Chondrocyte (in vitro differentiated cells): ENCODE results near the gene TREH. TPM values are rescaled to one million over a fixed set of nuclear protein-coding genes. Genes with fewer than 3 reads are reported as not detected.
A peak's percentile ranks its signal among the peaks of the same experiment; 100 is the strongest.
"Not testable (repeated sequence)": the region's sequence is repeated elsewhere in the genome, so short reads cannot be mapped to it uniquely, and the experiment has no call there.

Source experiments
- DNase-seq: peaks from one replicate; pipeline ENCODE4 v3.0.0; 2021; ENCODE audit warnings: mixed read lengths, low spot score
- H3K27ac Mint-ChIP-seq: one replicate; pipeline ENCODE4 v1.8.0; 2021; ENCODE audit warnings: mild to moderate bottlenecking, moderate library complexity, mixed read lengths; ENCODE audit not compliant: unreplicated experiment
- H3K27me3 Mint-ChIP-seq: 2 replicates; pipeline ENCODE4 v1.8.0; 2021; ENCODE audit warnings: low read depth, mixed read lengths
- H3K36me3 Mint-ChIP-seq: 2 replicates; pipeline ENCODE4 v1.8.0; 2021; ENCODE audit warnings: low read depth, mixed read lengths
- H3K4me1 Mint-ChIP-seq: 2 replicates; pipeline ENCODE4 v1.8.0; 2021; ENCODE audit warnings: low read depth, mild to moderate bottlenecking, mixed read lengths
- H3K4me3 Mint-ChIP-seq: one replicate; pipeline ENCODE4 v1.8.0; 2021; ENCODE audit warnings: mild to moderate bottlenecking, moderate library complexity, mixed read lengths; ENCODE audit not compliant: unreplicated experiment
- H3K9me3 Mint-ChIP-seq: 2 replicates; pipeline ENCODE4 v1.8.0; 2021; ENCODE audit warnings: low read depth, mixed read lengths
- CTCF ChIP-seq: fragments of 200-600 bp; sonication (generic); IDR thresholded peaks from 2 replicates; pipeline ENCODE4 v1.5.0; 2021; ENCODE audit warnings: antibody characterized with exemption, mild to moderate bottlenecking, moderate library complexity
- total RNA-seq: library from RNA; stranded (reverse); gene quantifications from 3 replicates; pipeline ENCODE4 v1.2.1, GENCODE V29; 2021

The TREH gene
- total RNA-seq, 1 donor from 2014 or later = not detected

GRCh38 chr11:118618115-118618990 is 61.1 kb downstream of the TREH start:
- H3K27me3 Mint-ChIP-seq = no peaks in the 10 kb centered on the region
- H3K4me3 Mint-ChIP-seq = peak overlapping the region; percentile 36
- DNase-seq = peak; percentile 93

GRCh38 chr11:118615976-118616371 is 63.5 kb downstream of the TREH start:
- Mint-ChIP-seq H3K4me1 (peaks cover 96% of the 10 kb centered on the region), H3K4me3 (no peak overlapping the region), H3K9me3 (no peaks in the 10 kb centered on the region), H3K27ac (peak overlapping the region; percentile 86), H3K27me3 (no peaks in the 10 kb centered on the region), H3K36me3 (peaks cover 12% of the 10 kb centered on the region)
- TF ChIP-seq CTCF = no peak
- peak; percentile 86 for DNase-seq

More at GRCh38 chr11:118618115-118618990, 61.1 kb downstream of the TREH start:
- H3K4me1 Mint-ChIP-seq = peaks cover 94% of the 10 kb centered on the region
- H3K36me3 Mint-ChIP-seq = peaks cover 12% of the 10 kb centered on the region
- no peaks in the 10 kb centered on the region for H3K9me3 Mint-ChIP-seq
- no peak for TF ChIP-seq CTCF
- peak overlapping the region; percentile 93 for H3K27ac Mint-ChIP-seq

- no peak for TF ChIP-seq CTCF
- H3K27me3 Mint-ChIP-seq = no peaks in the 10 kb centered on the region
- H3K4me1 Mint-ChIP-seq = peaks cover 91% of the 10 kb centered on the region
- no peak overlapping the region for H3K4me3 Mint-ChIP-seq
- no peaks in the 10 kb centered on the region for H3K9me3 Mint-ChIP-seq
- DNase-seq = peak; percentile 72
- H3K36me3 Mint-ChIP-seq = peaks cover 12% of the 10 kb centered on the region
- peak overlapping the region; percentile 86 for H3K27ac Mint-ChIP-seq
Observed at GRCh38 chr11:118615282-118615975, 64.0 kb downstream of the TREH start.

GRCh38 chr11:118614511-118614910 is 64.9 kb downstream of the TREH start:
- peak overlapping the region; percentile 86 for H3K27ac Mint-ChIP-seq
- no peaks in the 10 kb centered on the region for H3K9me3 Mint-ChIP-seq
- H3K36me3 Mint-ChIP-seq = peaks cover 9% of the 10 kb centered on the region
- no peak overlapping the region for H3K4me3 Mint-ChIP-seq
- peak; percentile 49 for DNase-seq
- peaks cover 88% of the 10 kb centered on the region for H3K4me1 Mint-ChIP-seq
- H3K27me3 Mint-ChIP-seq = no peaks in the 10 kb centered on the region
- no peak for TF ChIP-seq CTCF

GRCh38 chr11:118612378-118612777 is 67.1 kb downstream of the TREH start:
- Mint-ChIP-seq H3K4me1 (peaks cover 78% of the 10 kb centered on the region), H3K27me3 (no peaks in the 10 kb centered on the region), H3K36me3 (peaks cover 6% of the 10 kb centered on the region), H3K27ac (peak overlapping the region; percentile 90), H3K4me3 (peak overlapping the region; percentile 54), H3K9me3 (no peaks in the 10 kb centered on the region)
- peak; percentile 59 for DNase-seq
- TF ChIP-seq CTCF = no peak

GRCh38 chr11:118611433-118611795 is 68.0 kb downstream of the TREH start:
- H3K36me3 Mint-ChIP-seq, H3K27me3 Mint-ChIP-seq, H3K9me3 Mint-ChIP-seq: not testable (repeated sequence)
- peak overlapping the region; percentile 70 for H3K4me3 Mint-ChIP-seq
- H3K4me1 Mint-ChIP-seq = peaks cover 76% of the 10 kb centered on the region
- peak overlapping the region; percentile 88 for H3K27ac Mint-ChIP-seq
- peak; percentile 41 for DNase-seq
